Liver (tissue), 9 donors: ENCODE results near the gene ABLIM2. TPM values are rescaled to one million over a fixed set of nuclear protein-coding genes. Genes with fewer than 3 reads are reported as not detected.

Experiments
- DNase-seq: peaks from one replicate; pipeline ENCODE4 v3.0.0-alpha.2; 2017; ENCODE audit warnings: low spot score
- H3K27ac ChIP-seq, 2 donors: one replicate each; pipeline ENCODE4 v1.7.0; 2013; ENCODE audit warnings: inconsistent platforms in 2 of 2, low read length in 2 of 2, control low read depth in 1 of 2, low read depth in 1 of 2, mild to moderate bottlenecking in 1 of 2
- H3K27me3 ChIP-seq, 4 donors: one replicate each; pipeline versions ENCODE4 v1.6.1 to v1.7.0; 2013; ENCODE audit warnings: low read length in 3 of 4, inconsistent platforms in 1 of 4, mild to moderate bottlenecking in 1 of 4, moderate library complexity in 1 of 4; ENCODE audit not compliant: control insufficient read depth in 4 of 4, insufficient read depth in 4 of 4
- H3K36me3 ChIP-seq, 4 donors: one replicate each; pipeline versions ENCODE4 v1.6.1 to v1.7.0; 2013; ENCODE audit warnings: low read length in 3 of 4, mild to moderate bottlenecking in 3 of 4, low read depth in 1 of 4, moderate library complexity in 1 of 4; ENCODE audit not compliant: control insufficient read depth in 4 of 4, insufficient read depth in 3 of 4
- H3K4me1 ChIP-seq, 4 donors: one replicate each; pipeline versions ENCODE4 v1.6.1 to v1.7.0; 2013; ENCODE audit warnings: low read length in 3 of 4, mild to moderate bottlenecking in 3 of 4, moderate library complexity in 1 of 4; ENCODE audit not compliant: control insufficient read depth in 4 of 4, insufficient read depth in 4 of 4
- H3K4me3 ChIP-seq, 3 donors: one replicate each; pipeline versions ENCODE4 v1.6.1 to v1.7.0; 2013; ENCODE audit warnings: low read length in 3 of 3, control low read depth in 1 of 3, low read depth in 1 of 3, mild to moderate bottlenecking in 1 of 3
- H3K9ac ChIP-seq, 2 donors: one replicate each; pipeline ENCODE4 v1.7.0; 2013; ENCODE audit warnings: low read length in 2 of 2, mild to moderate bottlenecking in 2 of 2, moderate library complexity in 2 of 2, control low read depth in 1 of 2, low read depth in 1 of 2
- H3K9me3 ChIP-seq, 4 donors: one replicate each; pipeline versions ENCODE4 v1.6.1 to v1.7.0; 2013; ENCODE audit warnings: low read length in 3 of 4; ENCODE audit not compliant: control insufficient read depth in 4 of 4
- ATF3 ChIP-seq: IDR thresholded peaks from 2 replicates; pipeline ENCODE4 v1.6.1; 2016; ENCODE audit warnings: antibody characterized with exemption
- CTCF ChIP-seq: fragments of 150-350 bp; IDR thresholded peaks from 2 replicates; pipeline ENCODE4 v1.5.1; 2017; ENCODE audit warnings: improper control_type of control experiment, low read depth, low read length; ENCODE audit not compliant: missing input control
- EGR1 ChIP-seq, 2 donors: IDR thresholded peaks; 2 replicates each; pipeline ENCODE4 v1.6.1; 2016 to 2018; ENCODE audit warnings: antibody characterized with exemption in 2 of 2, low read depth in 2 of 2
- FOXA1 ChIP-seq: IDR thresholded peaks from 2 replicates; pipeline ENCODE4 v1.6.1; 2016; ENCODE audit warnings: antibody characterized with exemption
- GABPA ChIP-seq, 2 donors: IDR thresholded peaks in 1 of 2; conservative IDR thresholded peaks in 1 of 2; 2 replicates each; pipeline ENCODE4 v1.6.1; 2016; ENCODE audit warnings: antibody characterized with exemption in 2 of 2, mild to moderate bottlenecking in 1 of 2, moderate library complexity in 1 of 2
- HNF4A ChIP-seq, 2 donors: conservative IDR thresholded peaks; 2 replicates each; pipeline ENCODE4 v1.6.1; 2016; ENCODE audit warnings: antibody characterized with exemption in 2 of 2, mild to moderate bottlenecking in 2 of 2
- HNF4G ChIP-seq: IDR thresholded peaks from 2 replicates; pipeline ENCODE4 v1.6.1; 2016; ENCODE audit warnings: antibody characterized with exemption
- MAX ChIP-seq: IDR thresholded peaks from 2 replicates; pipeline ENCODE4 v1.6.1; 2016; ENCODE audit warnings: antibody characterized with exemption
- NR2F2 ChIP-seq: IDR thresholded peaks from 2 replicates; pipeline ENCODE4 v1.6.1; 2016; ENCODE audit warnings: antibody characterized with exemption
- REST ChIP-seq: IDR thresholded peaks from 2 replicates; pipeline ENCODE4 v1.6.1; 2016; ENCODE audit warnings: antibody characterized with exemption, mild to moderate bottlenecking
- RXRA ChIP-seq, 2 donors: IDR thresholded peaks; 2 replicates each; pipeline ENCODE4 v1.6.1; 2017 to 2018; ENCODE audit warnings: antibody characterized with exemption in 2 of 2, mild to moderate bottlenecking in 1 of 2
- SP1 ChIP-seq: IDR thresholded peaks from 2 replicates; pipeline ENCODE4 v1.6.1; 2018; ENCODE audit warnings: antibody characterized with exemption, mild to moderate bottlenecking
- TAF1 ChIP-seq: conservative IDR thresholded peaks from 2 replicates; pipeline ENCODE4 v1.6.1; 2016; ENCODE audit warnings: antibody characterized with exemption, mild to moderate bottlenecking
- YY1 ChIP-seq: IDR thresholded peaks from 2 replicates; pipeline ENCODE4 v1.6.1; 2016; ENCODE audit warnings: antibody characterized with exemption, mild to moderate bottlenecking
- ZBTB33 ChIP-seq: IDR thresholded peaks from 2 replicates; pipeline ENCODE4 v1.6.1; 2016; ENCODE audit warnings: antibody characterized with exemption
- WGBS: extraction: QIAGEN DNeasy Blood & Tissue Kit; methylation state at CpG from one replicate; pipeline ENCODE4 v1.1.7; 2013; 5-methylcytosine and 5-hydroxymethylcytosine counted together
- polyA plus RNA-seq, 2 donors: library from polyadenylated mRNA; stranded (reverse) in 1 of 2; unstranded in 1 of 2; fragments of 200-250 nt in 1 of 2; fragments of >200 nt in 1 of 2; fragmentation: Nextera tagmentation in 1 of 2; extraction: Ambion mirVana in 1 of 2; gene quantifications; one replicate each; pipeline versions ENCODE4 v1.2.1 to v1.2.3, GENCODE V29; 2013 to 2015
- total RNA-seq, 2 donors: library from RNA; depleted of rRNA; stranded (reverse); fragments of >200 nt; gene quantifications; one replicate each; pipeline ENCODE4 v1.2.3, GENCODE V29; 2014
- donor health status: healthy.
- donor health status: healthy.
- donor health status: healthy.
- donor health status: healthy.
- donor health status: healthy.

Gene ABLIM2
- total and polyA plus RNA-seq, 4 donors, result 0.75 to 2.5 (median 0.93) TPM

- Histone ChIP-seq H3K4me1 (no peaks in the 10 kb centered on the region), H3K9me3 (no peaks in the 10 kb centered on the region), H3K27ac (no peak overlapping the region), H3K4me3 (no peak overlapping the region), H3K36me3 (no peaks in the 10 kb centered on the region), H3K9ac (no peak overlapping the region), H3K27me3 (no peaks in the 10 kb centered on the region)
- whole genome bisulfite sequencing, result 97% methylated on average over 12 of the region's 12 CpGs
- TF ChIP-seq FOXA1 (no peak), TAF1 (no peak), EGR1 (IDR thresholded peaks at IDR 0.05; ENCODE audit: low read depth in 2 of 2) (no peak), YY1 (no peak), HNF4A (conservative IDR thresholded peaks at IDR 0.05) (no peak), CTCF (no peak), ATF3 (no peak), SP1 (no peak), HNF4G (no peak), REST (no peak), ZBTB33 (no peak), MAX (no peak), NR2F2 (no peak), RXRA (IDR thresholded peaks at IDR 0.05) (no peak), GABPA (IDR thresholded peaks at IDR 0.05 in 1 of 2, conservative IDR thresholded peaks at IDR 0.05 in 1 of 2) (no peak)
- DNase-seq, result no peak
Observed at GRCh38 chr4:7963691-7964090, 194.9 kb downstream of the ABLIM2 start.
